Stimulated activated CD8-positive, alpha-beta memory T cell treated with anti-CD3 and anti-CD28 coated beads, Interleukin-15, amount 100 ng/mL, for 1 hour (primary cell): ENCODE data around the gene MAP1LC3A.

Experiments
- DNase-seq: peaks from one replicate; pipeline ENCODE4 v3.0.0-alpha.2; 2020; ENCODE audit warnings: low read depth

Gene MAP1LC3A

GRCh38 chr20:34529742-34530141 lies 28.8 kb upstream of the MAP1LC3A start:
- no peak for DNase-seq

GRCh38 chr20:34530342-34530741 lies 28.2 kb upstream of the MAP1LC3A start:
- DNase-seq = no peak

GRCh38 chr20:34531608-34532265 lies 26.8 kb upstream of the MAP1LC3A start:
- no peak for DNase-seq

DNA sequence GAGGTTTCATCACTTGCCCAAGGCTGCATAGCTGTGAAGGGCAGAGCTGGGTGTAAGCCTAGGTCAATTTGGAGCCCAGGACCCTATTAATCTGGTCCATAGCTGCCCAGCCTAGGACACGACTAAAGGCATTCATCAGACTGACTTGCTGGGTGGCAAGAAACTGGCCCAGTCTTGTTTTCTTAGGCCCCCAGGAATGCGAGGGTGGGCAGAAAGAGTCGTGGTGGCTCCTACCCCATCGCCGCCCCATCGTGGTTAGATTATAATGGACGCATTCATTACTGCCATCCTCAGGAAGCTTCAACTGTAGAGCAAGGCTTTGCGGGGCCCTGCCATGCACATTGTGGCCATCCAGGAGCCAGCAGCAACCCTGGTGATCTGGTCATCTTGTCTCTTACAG lies 26.2 kb upstream of the MAP1LC3A start:
- DNase-seq = no peak

- DNase-seq = no peak
These were observed 25.8 kb upstream of the MAP1LC3A start for GRCh38 chr20:34532756-34533155.

DNA sequence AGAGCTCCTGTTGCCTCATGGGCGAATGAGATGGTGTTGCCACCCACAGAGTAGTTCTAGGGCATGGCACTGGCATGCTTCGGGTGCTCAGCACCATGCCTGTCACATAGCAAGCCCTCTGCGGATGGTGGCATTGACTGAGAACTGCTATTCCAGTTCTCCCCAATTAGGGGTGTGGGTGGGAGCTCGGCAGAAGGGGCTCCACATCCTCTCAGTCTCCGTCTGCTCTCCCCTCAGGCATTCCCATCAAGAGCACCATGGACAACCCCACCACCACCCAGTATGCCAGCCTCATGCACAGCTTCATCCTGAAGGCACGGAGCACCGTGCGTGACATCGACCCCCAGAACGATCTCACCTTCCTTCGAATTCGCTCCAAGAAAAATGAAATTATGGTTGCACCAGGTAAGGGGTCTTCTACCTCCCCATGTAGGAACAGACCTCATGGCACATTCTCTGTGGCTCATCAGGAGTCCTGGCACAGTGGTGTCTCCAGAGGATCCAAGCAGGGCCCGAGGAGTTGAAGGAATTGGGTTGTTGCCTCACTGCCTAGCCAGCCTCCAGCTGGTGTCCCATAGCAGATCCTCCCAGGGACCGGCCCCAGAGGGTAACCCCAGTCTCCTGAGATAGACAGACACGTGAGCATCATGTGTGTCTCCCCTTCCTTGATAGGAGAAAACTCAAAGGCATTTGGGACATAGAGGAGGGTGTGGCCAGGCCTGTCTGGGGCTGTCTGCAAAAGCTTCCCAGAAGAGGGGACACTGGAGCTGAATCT lies 23.9 kb upstream of the MAP1LC3A start:
- DNase-seq = no peak

- no peak for DNase-seq
These were observed 23.1 kb upstream of the MAP1LC3A start for GRCh38 chr20:34535301-34535840.

DNA sequence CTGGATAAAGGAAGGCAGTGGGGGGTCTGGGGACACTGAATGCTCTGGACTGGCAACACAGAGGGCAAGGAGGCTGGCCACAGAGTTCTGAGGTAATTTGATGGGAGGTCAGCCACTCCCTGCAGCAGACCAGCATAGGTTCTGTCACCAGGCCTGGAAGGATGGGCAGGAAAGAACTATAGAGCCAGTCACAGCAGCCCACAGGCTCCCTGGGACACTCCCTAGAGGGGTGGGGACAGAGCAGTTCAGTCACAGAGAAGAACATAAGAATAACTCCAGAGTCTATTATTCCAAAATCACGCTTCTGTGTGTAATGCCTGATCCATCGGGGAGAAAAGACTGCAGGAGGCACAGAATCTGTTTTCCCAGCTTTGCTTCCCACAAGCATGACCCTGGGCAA lies 22.7 kb upstream of the MAP1LC3A start:
- no peak for DNase-seq

DNA sequence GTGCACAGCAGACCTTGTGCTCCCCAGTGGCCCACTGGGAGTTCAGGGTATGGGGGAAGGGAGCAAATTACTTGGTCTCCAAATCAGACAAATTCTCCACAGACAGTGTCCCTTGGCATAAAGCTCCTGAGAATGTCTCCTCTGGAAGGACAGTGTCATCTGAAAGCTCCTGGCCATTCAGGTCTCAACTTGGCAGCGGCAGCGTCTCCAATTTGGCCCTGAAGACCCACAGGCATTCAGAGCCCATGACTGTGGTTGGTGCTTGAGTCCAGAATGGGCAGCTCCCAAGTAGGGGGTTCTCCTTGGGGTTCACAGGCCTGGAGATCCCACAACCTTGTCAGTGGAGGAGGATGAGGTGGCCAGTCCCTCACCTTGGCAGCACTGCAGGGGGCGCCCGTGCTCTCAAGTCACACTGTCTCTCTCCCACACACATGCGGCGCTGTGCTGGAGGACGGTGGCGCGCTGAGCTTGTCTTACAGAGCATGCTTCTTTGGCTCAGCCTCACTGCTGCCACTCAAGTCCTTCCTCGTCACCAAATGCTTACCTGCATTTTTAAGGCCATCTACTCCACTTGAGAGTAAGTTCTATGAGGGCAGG lies 21.6 kb upstream of the MAP1LC3A start:
- no peak for DNase-seq

DNA sequence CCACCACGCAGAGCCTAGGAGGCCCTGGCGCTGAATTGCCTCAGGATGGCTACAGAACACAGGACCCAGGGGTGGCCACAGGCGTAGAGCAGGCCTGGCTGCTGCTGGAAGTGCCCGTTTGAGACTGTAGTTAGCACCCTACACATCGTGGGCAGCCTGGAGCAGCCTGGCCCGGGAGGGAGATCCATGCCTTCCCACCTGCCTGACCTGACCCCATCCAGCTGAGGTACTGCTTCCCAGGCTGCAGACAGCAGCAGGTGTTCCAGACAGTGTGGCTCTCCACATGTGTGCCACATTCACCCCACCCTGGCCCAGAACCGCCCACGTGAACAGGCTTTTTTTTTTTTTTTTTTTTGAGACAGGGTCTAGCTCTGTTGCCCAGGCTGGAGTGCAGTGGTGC lies 20.9 kb upstream of the MAP1LC3A start:
- DNase-seq = no peak

DNA sequence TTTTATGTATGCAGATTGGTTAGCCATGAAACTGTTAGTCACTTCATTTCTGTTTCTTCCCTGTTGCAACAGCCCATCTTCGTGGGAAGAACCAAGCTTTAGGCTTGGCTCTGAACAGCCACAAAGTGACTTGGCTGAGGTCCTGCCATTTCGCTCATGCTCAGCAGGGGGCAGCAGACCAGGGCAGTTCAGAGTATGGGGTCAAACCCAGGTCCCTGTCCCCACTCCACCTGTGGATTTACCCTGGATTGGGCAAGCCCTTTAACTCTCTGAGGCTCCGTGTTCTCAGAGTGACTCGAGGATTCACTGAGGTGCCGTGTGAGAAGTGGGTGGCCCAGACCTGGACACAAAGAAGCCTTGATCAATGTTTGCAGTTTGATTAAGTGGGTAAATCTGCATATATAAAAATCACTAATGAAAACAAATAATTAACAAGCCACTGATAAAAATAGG lies 19.8 kb upstream of the MAP1LC3A start:
- no peak for DNase-seq

DNA sequence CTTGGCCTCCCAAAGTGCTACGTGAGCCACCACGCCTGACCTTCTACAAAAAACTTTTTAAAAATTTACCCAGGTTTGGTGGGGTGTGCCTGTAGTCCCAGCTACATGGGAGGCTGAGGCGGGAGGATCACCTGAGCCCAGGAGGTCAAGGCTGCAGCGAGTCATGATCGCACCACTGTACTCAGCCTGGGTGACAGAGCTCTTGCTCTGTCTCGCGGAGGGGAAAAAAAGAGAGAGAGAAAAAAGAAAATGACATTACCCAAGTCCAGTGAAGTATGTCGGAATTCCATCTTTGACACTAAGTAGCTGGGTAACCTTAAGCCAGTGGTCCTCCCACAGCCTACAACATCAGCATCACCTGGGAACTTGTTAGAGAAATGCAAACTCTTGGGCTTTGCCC lies 18.8 kb upstream of the MAP1LC3A start:
- no peak for DNase-seq

DNA sequence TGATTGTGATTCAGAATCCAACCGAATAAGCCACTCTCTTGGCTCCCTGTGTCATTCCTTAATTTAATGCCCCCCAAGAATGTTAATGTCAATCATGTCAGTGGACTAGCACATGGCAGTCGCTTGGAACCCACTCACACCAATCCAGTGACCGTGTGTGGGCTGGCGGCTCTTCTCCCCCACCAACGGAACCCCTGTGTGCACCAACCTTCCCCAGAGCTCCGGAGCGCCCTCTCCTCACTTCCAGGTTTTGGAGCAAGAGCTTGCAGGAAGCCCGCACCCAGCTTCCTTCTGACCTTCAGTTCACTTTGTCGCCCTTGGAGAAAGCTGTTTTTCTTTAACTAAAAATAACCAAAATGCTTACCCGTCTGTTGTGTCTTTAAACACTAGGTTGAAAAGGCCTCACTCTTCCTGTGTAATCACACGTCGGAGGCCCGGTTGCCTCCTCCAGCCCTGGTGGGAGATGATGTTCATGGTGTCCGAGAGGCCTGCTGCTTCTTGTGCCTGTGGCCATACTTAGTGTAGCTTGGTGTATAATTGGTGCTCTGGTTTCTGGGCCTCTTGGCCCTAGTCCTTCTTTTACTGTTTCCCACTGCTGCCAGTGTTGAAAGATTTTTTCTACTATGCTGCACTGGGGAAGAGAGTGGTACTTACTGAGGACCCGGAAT lies 17.8 kb upstream of the MAP1LC3A start:
- no peak for DNase-seq

DNA sequence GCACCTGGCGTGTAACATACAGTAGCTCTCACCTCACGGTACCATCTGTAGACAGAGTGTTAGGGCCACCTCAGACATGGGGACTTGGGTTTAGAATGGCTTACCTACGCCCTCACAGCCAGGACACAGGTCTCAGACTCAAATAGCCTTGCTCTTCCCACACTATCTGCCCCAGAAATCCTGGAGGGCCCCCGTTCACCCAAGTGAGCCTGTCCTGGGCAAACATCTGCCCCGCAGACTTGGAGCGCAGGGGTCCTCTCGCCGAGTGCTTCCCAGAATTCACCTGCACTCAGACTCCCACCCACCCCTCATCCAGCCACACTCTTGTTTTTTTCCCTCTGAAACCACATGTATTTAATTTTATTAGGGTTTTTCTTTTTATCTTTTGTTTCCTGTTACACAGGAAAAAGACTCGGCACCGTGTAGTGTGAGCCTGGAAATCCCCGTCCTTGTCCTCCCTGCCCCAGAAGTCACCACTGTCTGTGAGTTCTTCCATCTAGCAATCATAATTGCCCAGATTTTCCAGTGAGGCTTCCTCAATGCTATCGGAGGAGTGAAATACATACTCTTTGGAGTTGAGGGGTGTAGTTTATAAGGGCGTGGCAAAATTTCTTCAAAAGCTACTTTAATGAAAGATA lies 17.1 kb upstream of the MAP1LC3A start:
- no peak for DNase-seq

GRCh38 chr20:34541917-34542316 lies 16.6 kb upstream of the MAP1LC3A start:
- no peak for DNase-seq

- DNase-seq = no peak
These were observed 16.1 kb upstream of the MAP1LC3A start for GRCh38 chr20:34542439-34542838.

DNA sequence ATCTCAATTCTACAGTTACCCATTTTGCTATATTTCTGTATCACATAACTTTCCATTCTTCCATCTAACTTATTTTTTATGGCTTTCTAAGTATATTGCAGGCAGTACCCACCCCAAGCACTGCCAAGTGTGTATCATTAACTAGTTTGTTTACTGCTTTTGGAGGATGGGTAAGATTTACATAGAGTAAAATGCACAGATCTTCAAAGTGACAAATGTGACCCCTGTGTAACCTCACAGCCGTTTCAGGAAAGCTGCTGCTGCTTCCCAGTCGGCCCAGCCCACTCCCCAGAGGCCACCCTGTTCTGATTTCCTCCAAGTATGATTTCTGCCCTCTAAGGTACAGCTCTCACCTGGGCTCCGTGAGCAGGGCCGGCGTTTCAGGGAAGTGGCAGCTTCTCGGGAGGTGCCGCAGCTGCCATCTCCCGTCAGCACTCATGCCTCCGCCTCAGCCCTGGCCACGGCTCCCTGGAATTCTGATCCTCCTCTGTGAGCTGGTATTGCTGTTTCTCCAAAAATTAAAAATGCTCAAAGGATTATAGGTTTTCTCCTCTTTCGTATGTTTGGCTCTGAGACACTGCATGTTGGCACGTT lies 15.0 kb upstream of the MAP1LC3A start:
- no peak for DNase-seq

GRCh38 chr20:34544109-34544796 lies 14.3 kb upstream of the MAP1LC3A start:
- no peak for DNase-seq

DNA sequence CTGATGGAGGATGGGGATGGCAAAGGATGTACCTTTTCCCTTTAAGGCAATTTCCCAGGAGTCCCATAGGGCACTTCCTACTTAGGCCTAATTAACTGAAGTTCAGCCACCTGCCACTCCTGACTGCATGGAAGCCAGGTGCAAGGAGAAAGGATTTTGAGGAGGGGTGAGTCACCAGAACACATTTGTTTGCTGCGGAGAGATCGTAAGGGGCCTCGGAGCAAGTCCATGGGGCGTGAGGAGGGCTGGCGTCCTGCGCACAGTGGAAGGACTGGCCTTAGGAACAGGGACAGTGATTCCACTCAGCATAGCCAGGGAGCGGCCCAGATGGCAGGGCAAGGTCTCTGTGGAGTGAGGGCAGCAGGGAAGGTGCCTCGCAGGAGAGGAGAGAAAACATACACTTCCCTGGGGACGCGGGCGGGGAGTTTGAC lies 11.8 kb upstream of the MAP1LC3A start:
- DNase-seq = no peak

DNA sequence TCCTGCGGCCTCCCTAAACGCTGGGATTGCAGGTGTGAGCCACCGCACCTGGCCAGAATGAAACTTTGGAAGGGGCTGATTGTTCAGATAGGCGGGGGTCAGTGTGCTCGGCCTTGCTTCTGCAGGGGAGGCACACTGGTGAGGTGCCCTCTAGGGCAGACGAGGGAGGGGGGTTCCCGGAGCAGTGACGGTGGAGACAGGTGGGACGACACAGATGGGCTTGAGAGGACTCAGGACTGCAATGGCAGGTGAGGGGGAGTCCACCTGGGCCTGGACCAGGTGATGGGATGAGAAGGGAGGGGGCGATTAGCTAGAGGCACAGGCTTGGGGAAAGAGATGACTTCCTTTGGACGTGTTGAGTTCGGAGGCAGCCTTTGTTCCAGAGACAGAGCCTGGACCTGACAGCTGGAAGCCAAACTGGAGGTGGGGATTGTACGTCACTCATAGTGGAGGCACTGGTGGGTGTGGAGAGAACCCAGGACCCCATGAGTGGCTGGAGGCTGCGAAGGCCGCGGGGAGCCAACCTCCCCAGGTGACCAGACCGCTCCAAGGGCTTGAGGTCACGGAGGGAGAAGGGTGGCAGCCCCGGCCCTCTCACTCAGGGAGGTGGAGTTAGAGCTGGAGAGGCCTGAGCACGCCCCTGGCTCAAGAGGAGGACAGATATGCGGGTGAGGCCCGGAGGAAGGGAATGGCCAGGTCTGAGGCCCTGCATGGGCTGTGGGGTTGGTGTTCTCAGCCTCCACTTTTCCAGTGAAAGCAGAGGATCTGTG lies 10.5 kb upstream of the MAP1LC3A start:
- no peak for DNase-seq
